NCI-H226 (cell line): ENCODE measurements around the gene MTF2.
A peak's percentile ranks its signal among the peaks of the same experiment; 100 is the strongest.

Experiments
- DNase-seq: peaks from one replicate; pipeline ENCODE4 v3.0.0-alpha.2; 2015

The MTF2 gene

DNA sequence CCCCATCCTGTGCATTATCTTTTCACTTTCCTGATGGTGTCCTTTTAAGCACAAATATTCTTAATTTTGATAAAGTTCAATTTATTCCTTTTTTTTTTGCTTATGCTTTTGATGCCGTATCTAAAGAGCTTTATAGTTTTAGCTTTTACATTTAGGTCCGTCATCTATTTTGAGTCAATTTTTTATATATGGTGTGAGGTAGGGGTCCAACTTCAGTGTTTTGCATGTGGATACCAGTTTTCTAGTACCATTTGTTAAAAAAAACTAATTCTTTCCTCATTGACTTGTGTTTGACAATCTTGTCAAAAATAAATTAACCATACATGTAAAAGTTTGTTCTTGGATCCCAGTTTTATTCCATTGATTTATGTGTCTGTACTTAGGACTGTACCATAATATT is 4.9 kb downstream of the MTF2 start:
- no peak for DNase-seq

- DNase-seq = no peak
These were observed 8.4 kb downstream of the MTF2 start for GRCh38 chr1:93087532-93087931.

DNA sequence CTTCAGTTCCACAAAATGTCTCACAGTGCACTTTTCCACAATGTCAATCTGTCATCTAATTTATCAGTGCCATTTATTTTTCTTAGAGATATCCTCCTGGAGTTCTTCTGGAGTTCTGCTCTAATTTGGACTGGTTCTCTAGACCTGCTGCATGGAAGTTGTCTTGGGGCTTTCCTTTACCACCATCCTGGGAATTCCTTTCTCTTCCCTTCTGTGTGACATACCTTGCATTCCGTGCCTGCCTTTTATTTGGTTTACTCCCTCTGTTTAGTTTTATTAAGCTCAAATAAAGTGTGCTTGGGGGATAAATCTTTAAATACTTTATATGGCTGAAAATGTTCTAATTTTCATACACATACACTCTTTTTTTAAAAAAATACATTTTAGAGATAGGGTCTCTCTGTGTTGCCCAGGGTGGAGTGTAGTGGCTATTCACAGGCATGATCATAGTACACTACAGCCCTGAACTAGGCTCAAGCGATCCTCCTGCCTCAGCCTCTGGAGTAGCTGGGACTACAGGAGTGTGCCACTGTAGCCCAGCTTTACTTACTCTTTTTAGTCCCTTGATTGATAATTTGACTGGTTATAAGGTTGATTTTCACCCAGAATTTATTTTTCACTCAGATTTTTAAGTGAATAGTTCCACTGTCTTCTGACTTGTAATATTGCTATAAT is 14.4 kb downstream of the MTF2 start:
- peak; percentile 1 for DNase-seq

DNA sequence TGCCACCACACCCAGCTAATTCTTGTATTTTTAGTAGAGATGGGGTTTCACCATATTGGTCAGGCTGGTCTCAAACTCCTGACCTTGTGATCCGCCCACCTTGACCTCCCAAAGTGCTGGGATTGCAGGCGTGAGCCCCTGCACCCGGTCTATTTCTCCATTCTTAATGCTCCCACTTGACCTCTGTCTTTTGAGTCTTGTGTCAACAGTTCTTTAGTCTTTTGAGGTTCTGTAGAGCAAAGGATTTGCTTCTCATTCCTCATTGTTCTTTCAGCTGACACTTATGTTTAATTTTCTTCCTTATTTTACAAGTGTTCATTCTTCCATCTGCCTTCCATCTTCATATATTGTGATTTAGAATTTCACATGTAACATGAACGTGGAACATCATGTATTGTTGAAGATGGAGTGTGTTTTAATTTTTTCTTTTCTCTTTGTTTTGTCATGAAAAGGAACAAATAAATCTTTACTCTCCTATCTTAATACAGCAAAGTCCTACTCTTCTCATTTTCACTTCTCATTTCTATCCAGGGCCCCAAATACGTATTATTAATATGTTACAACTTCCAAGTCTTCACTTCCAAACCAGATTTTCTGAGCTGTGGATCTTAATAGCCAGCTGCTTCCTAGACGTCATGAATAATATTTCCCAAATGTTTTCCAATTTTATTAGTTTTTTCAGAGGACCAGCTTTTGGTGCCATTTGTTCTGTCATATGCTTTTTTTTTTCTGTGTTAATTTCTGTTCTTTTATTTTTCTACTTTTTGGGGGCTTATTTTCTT is 16.9 kb downstream of the MTF2 start:
- DNase-seq = no peak

GRCh38 chr1:93102142-93102541 is 23.1 kb downstream of the MTF2 start:
- no peak for DNase-seq

DNA sequence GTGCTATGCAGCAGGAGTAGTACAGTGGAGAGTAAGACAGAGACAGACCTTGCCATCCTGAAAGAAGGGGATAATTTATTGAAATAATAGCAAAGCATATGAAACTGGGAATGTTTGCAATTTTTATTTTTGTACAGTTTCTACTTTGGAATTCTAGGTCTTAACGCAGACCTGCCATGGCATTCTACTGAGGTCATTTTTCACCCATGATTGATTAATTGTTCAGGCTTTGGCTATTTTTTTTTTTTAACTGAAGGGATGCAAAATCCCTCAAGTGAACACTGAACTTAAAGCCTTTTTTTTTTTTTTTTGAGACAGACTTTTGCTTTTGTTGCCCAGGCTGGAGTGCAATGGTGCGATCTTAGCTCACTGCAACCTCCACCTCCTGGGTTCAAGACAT is 27.1 kb downstream of the MTF2 start:
- no peak for DNase-seq

DNA sequence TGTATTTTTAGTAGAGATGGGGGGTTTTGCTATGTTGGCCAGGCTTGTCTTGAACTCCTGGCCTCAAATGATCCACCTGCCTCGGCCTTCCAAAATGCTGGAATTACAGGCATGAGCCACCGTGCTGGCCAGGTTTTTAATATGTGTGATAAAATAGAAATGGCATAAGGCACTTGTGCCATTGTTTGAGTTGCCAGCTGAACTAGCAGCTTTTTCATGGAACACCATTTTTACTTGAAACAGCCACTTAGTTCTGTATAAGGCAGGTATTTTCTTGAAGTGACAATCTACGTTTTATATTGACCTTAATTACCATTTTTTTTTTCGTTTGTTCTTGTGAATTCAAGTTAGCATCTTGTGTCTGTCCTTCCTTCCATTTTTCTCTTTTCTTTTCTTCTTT is 28.3 kb downstream of the MTF2 start:
- no peak for DNase-seq

DNA sequence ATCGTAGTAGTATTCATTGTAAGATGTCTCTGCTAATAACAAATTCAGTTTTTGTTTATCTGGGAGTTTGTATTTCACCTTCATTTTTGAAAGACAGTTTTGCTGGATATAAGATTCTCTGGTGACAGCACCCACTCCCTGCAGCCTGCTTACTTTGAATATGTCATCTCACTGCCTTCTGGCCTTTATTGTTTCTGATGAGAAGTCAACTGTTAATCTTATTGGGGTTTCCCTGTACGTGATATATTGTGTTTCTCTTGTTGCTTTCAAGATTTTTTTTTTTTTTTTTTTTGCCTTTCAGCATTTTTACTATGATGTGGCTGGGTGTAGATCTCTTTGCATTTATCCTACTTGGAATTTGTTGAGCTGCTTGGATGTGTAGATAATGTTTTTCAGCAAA is 29.3 kb downstream of the MTF2 start:
- no peak for DNase-seq

DNA sequence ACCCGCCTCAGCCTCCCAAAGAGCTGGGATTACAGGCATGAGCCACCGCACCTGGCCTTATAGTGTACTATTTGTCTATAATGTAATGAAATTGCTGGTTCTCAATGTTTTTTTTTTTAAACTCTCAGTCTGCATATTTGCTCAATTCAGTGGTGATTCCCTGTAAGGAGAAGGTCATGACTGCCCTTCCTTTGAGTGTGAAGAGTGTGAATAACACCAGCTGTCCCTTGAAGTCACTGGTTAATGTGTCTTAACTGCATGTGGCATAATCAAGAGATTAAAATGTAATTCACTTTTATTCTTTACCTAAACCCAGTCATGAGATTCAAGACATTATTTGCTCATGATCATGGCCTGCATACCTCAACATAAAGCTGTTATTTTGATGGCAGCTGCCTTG is 30.5 kb downstream of the MTF2 start:
- DNase-seq = no peak

DNA sequence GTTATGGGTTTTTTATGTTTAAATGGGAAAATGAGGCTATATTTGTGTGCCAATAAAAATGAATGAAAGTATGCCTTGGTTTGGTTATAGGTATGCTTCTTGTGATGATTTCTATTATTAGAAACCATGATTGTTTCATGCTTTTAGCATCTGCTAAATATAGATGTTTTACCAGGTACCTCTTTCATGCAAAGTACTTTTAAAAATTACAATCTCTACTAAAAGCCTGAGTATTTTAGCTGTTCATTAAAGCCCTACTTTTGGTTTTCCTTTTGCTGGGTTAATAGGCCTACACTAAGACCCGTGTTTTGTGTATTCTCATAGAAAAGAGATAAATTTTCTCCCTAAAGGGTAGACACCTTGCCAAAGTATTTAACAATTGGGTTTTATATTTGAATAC is 32.0 kb downstream of the MTF2 start:
- no peak for DNase-seq

DNA sequence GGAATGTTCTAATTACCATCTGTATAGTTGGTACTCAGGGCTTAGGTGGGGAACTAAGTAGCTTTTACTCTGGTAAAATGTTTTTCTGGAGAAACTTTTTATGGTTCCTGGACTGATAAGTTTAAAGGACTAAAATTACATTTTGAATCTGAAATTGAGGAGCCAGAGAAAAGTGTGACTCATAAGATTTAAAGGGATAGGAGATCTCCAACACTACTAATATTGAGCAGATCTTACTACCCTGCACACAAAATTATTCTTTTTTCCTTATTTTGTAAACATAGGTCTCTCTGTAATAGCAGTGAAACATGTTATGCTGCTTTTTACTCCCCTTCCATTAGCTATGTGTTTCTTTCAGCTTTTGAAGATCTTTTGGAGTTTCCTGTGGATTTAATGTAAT is 32.5 kb downstream of the MTF2 start:
- DNase-seq = no peak

- DNase-seq = no peak
These were observed 34.0 kb downstream of the MTF2 start for GRCh38 chr1:93113127-93113526.

DNA sequence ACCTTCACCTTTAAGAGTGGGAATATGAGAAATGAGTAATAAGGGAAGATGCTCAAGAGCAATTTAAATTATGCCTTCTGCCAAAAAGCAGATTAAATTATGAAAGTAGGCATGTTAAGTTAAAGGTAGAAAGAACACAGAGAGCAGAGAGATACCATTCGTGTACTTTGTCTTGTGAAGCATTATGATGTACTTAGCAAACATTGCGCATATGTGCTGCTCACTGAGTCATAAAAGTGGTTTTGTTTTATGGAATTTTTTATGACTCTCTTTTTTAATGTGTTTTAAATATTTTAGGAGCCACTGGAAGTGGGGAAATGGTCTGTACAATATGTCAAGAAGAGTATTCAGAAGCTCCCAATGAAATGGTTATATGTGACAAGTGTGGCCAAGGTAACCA is 35.3 kb downstream of the MTF2 start:
- DNase-seq = no peak

DNA sequence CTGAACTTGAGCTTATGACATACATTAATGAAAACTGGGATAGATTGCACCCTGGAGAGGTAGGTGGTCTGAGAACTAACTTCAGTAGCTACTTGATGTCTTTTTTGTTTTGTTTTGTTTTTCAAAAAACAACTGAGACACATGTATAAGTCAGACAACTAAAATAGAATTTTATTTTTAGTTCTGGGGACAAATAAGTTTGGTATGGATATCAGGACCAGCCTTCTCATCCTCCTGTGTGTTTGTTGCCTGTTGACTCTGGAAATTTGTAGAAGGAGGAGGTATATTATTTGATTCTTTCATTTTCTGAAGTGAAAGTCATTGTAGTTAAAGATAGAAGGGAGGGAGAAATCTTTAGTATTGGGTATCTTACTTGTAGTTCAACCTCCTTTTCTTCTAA is 41.5 kb downstream of the MTF2 start:
- DNase-seq = no peak

GRCh38 chr1:93123201-93123783 is 44.2 kb downstream of the MTF2 start:
- no peak for DNase-seq

DNA sequence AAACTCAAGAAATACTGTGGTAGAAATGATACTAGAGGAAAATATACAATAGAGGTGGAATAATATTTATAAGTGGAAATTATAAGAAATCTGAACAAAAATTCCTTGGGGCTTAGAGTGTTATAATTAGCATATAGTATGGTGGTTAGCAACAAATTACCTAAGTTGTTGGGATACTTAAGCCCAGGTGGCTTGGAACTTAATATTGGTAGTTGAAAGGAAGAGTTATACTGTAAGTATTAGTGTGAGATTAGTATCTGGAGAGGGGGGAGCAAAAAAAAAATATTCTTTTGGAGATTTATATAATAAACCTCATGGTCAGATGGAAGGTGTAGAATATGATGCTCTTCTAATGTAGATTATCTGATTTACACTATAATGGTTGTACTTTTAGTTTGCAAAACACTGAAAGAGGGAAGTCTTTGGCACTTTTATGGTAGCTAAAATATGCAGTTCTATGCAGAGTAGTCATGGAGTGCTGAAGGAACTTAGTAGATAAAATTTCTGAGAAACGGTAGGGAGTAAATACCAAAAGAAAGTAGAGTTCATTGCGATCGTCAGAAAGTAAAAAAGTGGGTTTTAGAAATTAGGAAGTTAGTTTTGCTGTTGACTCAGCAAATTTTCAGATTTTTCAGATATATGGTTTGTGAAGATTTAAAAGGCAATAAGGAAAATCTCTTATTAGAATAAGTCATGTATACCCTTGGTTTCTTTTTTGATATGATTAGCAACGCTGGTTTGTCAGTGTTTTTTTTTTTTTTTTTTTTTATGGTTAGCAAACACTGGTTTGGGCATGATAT is 45.7 kb downstream of the MTF2 start:
- no peak for DNase-seq

- no peak for DNase-seq
These were observed 50.5 kb downstream of the MTF2 start for GRCh38 chr1:93129507-93130099.

- no peak for DNase-seq
These were observed 53.6 kb downstream of the MTF2 start for GRCh38 chr1:93132638-93133037.

GRCh38 chr1:93136445-93136844 is 57.4 kb downstream of the MTF2 start:
- no peak for DNase-seq

- DNase-seq = no peak
These were observed 58.7 kb downstream of the MTF2 start for GRCh38 chr1:93137604-93138292.

DNA sequence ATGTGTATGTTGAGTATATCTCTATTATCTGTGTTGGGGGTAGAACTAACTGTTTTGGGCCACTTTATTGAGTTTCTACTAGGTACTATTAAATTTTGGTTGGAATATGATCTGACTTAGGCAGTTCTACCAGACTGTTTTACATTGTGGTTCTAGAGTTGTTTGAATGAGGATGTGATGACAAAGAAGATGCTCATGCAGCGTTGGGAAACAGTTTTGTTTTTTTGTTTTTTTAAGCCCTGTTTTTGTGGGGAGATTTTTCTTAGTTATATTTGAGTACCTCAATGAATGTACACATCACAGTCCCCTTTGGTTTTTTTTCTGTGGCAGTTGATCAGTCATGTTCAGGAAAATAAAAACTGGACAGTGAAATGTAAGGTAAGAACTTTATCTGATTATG is 61.0 kb downstream of the MTF2 start:
- no peak for DNase-seq

DNA sequence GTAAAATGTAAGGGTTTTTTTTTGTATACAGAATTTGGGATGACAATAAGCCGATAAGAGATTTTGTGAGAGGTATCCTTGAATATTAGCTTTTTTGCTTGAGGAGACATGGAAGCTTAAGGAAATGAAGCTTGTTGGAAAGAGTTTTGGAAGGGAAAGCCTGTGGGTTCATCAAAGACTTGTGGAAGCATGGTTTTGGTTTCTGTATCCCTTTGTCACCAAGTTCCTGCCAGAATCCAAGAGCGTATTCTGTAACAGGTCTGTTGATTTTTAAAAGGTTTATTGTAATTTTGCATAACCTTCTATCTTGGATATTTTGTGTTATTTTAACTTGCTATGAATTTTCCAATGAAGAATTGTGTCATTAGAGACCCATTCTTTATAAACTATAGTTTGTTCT is 63.1 kb downstream of the MTF2 start:
- no peak for DNase-seq

GRCh38 chr1:93143136-93143535 is 64.1 kb downstream of the MTF2 start:
- DNase-seq = no peak
